SK-N-SH (cell line): ENCODE data around the gene MGAT4A. TPM values are rescaled to one million over a fixed set of nuclear protein-coding genes. Genes with fewer than 3 reads are reported as not detected.

Source experiments
- CTCF ChIA-PET: fragments of 300-600, 350-600 bp; formaldehyde crosslinking; extraction: SDS; loops from one replicate; lab custom pipeline; 2021; lab: Yijun Ruan, JAX
- POLR2A ChIA-PET: fragments of 350-600 bp; sonication (Branson Sonifier 250); formaldehyde crosslinking; extraction: SDS; loops from one replicate; lab custom pipeline; 2020; ENCODE audit warnings: antibody characterized with exemption, inconsistent platforms; lab: Yijun Ruan, JAX
- DNase-seq: peaks from one replicate; pipeline ENCODE4 v3.0.0; 2012
- H2AFZ ChIP-seq: fragments of 200-600 bp; sonication (generic); 2 replicates; pipeline ENCODE4 v1.8.1; 2016; ENCODE audit warnings: antibody characterized with exemption, mild to moderate bottlenecking, low read depth
- H3F3A ChIP-seq: fragments of 200-600 bp; sonication (generic); replicated peaks from 2 replicates; pipeline ENCODE3; 2016; ENCODE audit warnings: antibody characterized with exemption, mild to moderate bottlenecking; ENCODE audit not compliant: insufficient read depth
- H3K27ac ChIP-seq, 2 experiments: fragments of 200-500 bp in 1 of 2; fragments of 200-600 bp in 1 of 2; sonication (Bioruptor generic) in 1 of 2; sonication (generic), shearing (Covaris generic) in 1 of 2; 2 replicates each; pipeline versions ENCODE4 v1.5.1 to v1.6.1; 2014 to 2016; ENCODE audit warnings: low read depth in 2 of 2, inconsistent platforms in 1 of 2, low read length in 1 of 2, mild to moderate bottlenecking in 1 of 2, mixed read lengths in 1 of 2
- H3K27me3 ChIP-seq: fragments of 200-600 bp; sonication (generic), shearing (Covaris generic); 2 replicates; pipeline ENCODE4 v1.6.1; 2016; ENCODE audit warnings: mixed run types; ENCODE audit not compliant: insufficient read depth
- H3K36me3 ChIP-seq, 2 experiments: fragments of 200-500 bp in 1 of 2; fragments of 200-600 bp in 1 of 2; sonication (Bioruptor generic) in 1 of 2; sonication (generic) in 1 of 2; replicated peaks in 1 of 2; 2 replicates each; pipeline versions ENCODE3 to v1.5.1; 2014 to 2016; ENCODE audit warnings: low read length in 1 of 2, mild to moderate bottlenecking in 1 of 2; ENCODE audit not compliant: insufficient read depth in 2 of 2, control insufficient read depth in 1 of 2
- H3K4me1 ChIP-seq, 2 experiments: fragments of 200-500 bp in 1 of 2; fragments of 200-600 bp in 1 of 2; sonication (Bioruptor generic) in 1 of 2; sonication (generic), shearing (Covaris generic) in 1 of 2; 2 replicates each; pipeline versions ENCODE4 v1.5.1 to v1.6.1; 2014 to 2016; ENCODE audit warnings: low read depth in 1 of 2, low read length in 1 of 2, mixed run types in 1 of 2; ENCODE audit not compliant: insufficient read depth in 2 of 2, control insufficient read depth in 1 of 2
- H3K4me2 ChIP-seq: fragments of 200-600 bp; sonication (generic), shearing (Covaris generic); 2 replicates; pipeline ENCODE4 v1.6.1; 2017; ENCODE audit warnings: mixed run types
- H3K4me3 ChIP-seq, 2 experiments: fragments of 200-500 bp in 1 of 2; fragments of 200-600 bp in 1 of 2; sonication (Bioruptor generic) in 1 of 2; sonication (generic), shearing (Covaris generic) in 1 of 2; 2 replicates each; pipeline versions ENCODE4 v1.5.1 to v1.8.1; 2014 to 2016; ENCODE audit warnings: low read depth in 2 of 2, inconsistent platforms in 1 of 2, low read length in 1 of 2, mild to moderate bottlenecking in 1 of 2, mixed read lengths in 1 of 2, moderate library complexity in 1 of 2
- H3K79me2 ChIP-seq: fragments of 200-600 bp; sonication (generic); 2 replicates; pipeline ENCODE4 v1.8.1; 2017; ENCODE audit warnings: mild to moderate bottlenecking; ENCODE audit not compliant: insufficient read depth
- H3K9ac ChIP-seq: fragments of 200-600 bp; sonication (generic); 2 replicates; pipeline ENCODE4 v1.6.1; 2017; ENCODE audit warnings: mixed run types
- H3K9me2 ChIP-seq: fragments of 200-600 bp; sonication (generic); 2 replicates; pipeline ENCODE4 v1.6.1; 2017; ENCODE audit warnings: mixed run types
- H3K9me3 ChIP-seq: fragments of 200-600 bp; sonication (generic); 2 replicates; pipeline ENCODE4 v1.6.1; 2017; ENCODE audit warnings: mixed run types, mild to moderate bottlenecking, moderate library complexity
- H4K20me1 ChIP-seq: fragments of 200-600 bp; sonication (generic); 2 replicates; pipeline ENCODE4 v1.6.1; 2017; ENCODE audit warnings: mild to moderate bottlenecking, mixed run types; ENCODE audit not compliant: insufficient read depth
- CHD2 ChIP-seq: fragments of 150-350 bp; IDR thresholded peaks from 2 replicates; pipeline ENCODE4 v1.6.1; 2018; ENCODE audit warnings: low read length; ENCODE audit not compliant: partially characterized antibody
- FOXM1 ChIP-seq: IDR thresholded peaks from 2 replicates; pipeline ENCODE4 v1.4.0; 2012; ENCODE audit warnings: low read depth, mild to moderate bottlenecking
- MAX ChIP-seq: IDR thresholded peaks from 2 replicates; pipeline ENCODE4 v1.4.0; 2012; ENCODE audit warnings: low read depth
- NRF1 ChIP-seq: IDR thresholded peaks from 2 replicates; pipeline ENCODE4 v1.6.1; 2012; ENCODE audit warnings: low read depth, mild to moderate bottlenecking, low read length
- WGBS: methylation state at CpG from one replicate; pipeline ENCODE4 v1.1.6; 2017; ENCODE audit warnings: low lambda C conversion rate; 5-methylcytosine and 5-hydroxymethylcytosine counted together
- polyA plus RNA-seq, 3 experiments: library from polyadenylated mRNA; depleted of rRNA; stranded (reverse); fragments of >200 nt; gene quantifications; 2 replicates each; pipeline ENCODE4 v1.2.3, GENCODE V29; 2012
- TF ChIP-seq, protein P1 (sequence below): fragments of 150-350 bp; IDR thresholded peaks from 2 replicates; pipeline ENCODE4 v1.6.1; 2017; ENCODE audit warnings: antibody characterized with exemption, low read length, low read depth, borderline replicate concordance
- TF ChIP-seq, protein P2 (sequence below): IDR thresholded peaks from 2 replicates; pipeline ENCODE4 v1.4.0; 2012; ENCODE audit warnings: low read depth, borderline replicate concordance

MGAT4A gene
- polyA plus RNA-seq, 1 of the 3 experiments (the other 2 are of a cell fraction) = 0.07 TPM

DNA sequence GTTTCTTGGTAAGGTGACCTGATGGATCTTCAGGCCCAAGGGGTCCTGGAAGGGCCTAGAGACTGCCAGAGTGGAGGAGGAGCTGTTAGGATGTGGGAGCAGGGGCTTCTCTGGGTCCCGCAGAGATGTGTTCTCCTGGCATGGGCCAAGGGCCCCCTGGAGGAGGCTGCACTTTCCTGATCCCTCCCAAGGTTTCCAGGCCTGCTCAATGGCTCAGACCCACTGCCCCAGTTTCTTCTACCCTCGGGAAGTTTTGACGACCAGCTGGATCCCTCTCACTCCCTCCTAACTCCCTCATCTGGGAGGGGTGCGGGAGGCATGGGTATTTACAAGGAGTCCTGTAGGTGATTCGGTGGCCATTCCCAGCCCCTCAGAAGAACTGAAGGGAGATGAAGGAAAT, 158.7 kb downstream of the MGAT4A start (continued):
- TF ChIP-seq, protein P1, sequence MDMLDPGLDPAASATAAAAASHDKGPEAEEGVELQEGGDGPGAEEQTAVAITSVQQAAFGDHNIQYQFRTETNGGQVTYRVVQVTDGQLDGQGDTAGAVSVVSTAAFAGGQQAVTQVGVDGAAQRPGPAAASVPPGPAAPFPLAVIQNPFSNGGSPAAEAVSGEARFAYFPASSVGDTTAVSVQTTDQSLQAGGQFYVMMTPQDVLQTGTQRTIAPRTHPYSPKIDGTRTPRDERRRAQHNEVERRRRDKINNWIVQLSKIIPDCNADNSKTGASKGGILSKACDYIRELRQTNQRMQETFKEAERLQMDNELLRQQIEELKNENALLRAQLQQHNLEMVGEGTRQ = no peak
- TF ChIP-seq, all 33 proteins: peak for 0

- Histone ChIP-seq H3K9me2 (no peaks in the 10 kb centered on the region), H3F3A (no peaks in the 10 kb centered on the region), H3K79me2 (no peaks in the 10 kb centered on the region), H3K27me3 (no peaks in the 10 kb centered on the region), H3K27ac (no peak overlapping the region), H3K36me3 (peaks cover 0 to 29% of the 10 kb centered on the region in 2 experiments), H2AFZ (no peak overlapping the region), H3K4me3 (no peak overlapping the region), H3K9ac (no peak overlapping the region), H4K20me1 (no peaks in the 10 kb centered on the region), H3K9me3 (no peaks in the 10 kb centered on the region), H3K4me1 (peaks cover 0 to 2% of the 10 kb centered on the region in 2 experiments; a peak in 1 of 4 replicates), H3K4me2 (no peak overlapping the region)
- CTCF ChIA-PET = no interaction called here
- WGBS = 99% methylated on average over 9 of the region's 9 CpGs
- no peak for DNase-seq
- TF ChIP-seq, protein P2, sequence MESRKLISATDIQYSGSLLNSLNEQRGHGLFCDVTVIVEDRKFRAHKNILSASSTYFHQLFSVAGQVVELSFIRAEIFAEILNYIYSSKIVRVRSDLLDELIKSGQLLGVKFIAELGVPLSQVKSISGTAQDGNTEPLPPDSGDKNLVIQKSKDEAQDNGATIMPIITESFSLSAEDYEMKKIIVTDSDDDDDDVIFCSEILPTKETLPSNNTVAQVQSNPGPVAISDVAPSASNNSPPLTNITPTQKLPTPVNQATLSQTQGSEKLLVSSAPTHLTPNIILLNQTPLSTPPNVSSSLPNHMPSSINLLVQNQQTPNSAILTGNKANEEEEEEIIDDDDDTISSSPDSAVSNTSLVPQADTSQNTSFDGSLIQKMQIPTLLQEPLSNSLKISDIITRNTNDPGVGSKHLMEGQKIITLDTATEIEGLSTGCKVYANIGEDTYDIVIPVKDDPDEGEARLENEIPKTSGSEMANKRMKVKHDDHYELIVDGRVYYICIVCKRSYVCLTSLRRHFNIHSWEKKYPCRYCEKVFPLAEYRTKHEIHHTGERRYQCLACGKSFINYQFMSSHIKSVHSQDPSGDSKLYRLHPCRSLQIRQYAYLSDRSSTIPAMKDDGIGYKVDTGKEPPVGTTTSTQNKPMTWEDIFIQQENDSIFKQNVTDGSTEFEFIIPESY = no peak
- POLR2A ChIA-PET = no interaction called here
Observed at GRCh38 chr2:98571796-98572195, 159.1 kb downstream of the MGAT4A start.

- H3K4me3 ChIP-seq = no peak overlapping the region
- CTCF ChIA-PET = no interaction called here
Observed at GRCh38 chr2:98571121-98571701, 159.7 kb downstream of the MGAT4A start.

More at GRCh38 chr2:98571121-98571701, 159.7 kb downstream of the MGAT4A start:
- no peak for DNase-seq
- 92% methylated on average over 10 of the region's 13 CpGs for WGBS
- Histone ChIP-seq H3K27me3 (no peaks in the 10 kb centered on the region), H3K36me3 (peaks cover 0 to 30% of the 10 kb centered on the region in 2 experiments), H3K9me2 (no peaks in the 10 kb centered on the region), H3K27ac (no peak overlapping the region), H3K79me2 (no peaks in the 10 kb centered on the region), H3F3A (no peaks in the 10 kb centered on the region), H4K20me1 (no peaks in the 10 kb centered on the region), H3K9me3 (no peaks in the 10 kb centered on the region), H3K4me1 (peaks cover 0 to 2% of the 10 kb centered on the region in 2 experiments; a peak in 1 of 4 replicates), H2AFZ (no peak overlapping the region), H3K9ac (no peak overlapping the region), H3K4me2 (no peak overlapping the region)
- TF ChIP-seq CHD2 = no peak
- no peak for TF ChIP-seq FOXM1
- no peak for TF ChIP-seq MAX
- TF ChIP-seq NRF1 = no peak
- TF ChIP-seq, protein P1 = no peak
- POLR2A ChIA-PET = no interaction called here
